SK-N-SH (cell line): Measurements from ENCODE around the gene CLMP. TPM values are rescaled to one million over a fixed set of nuclear protein-coding genes. Genes with fewer than 3 reads are reported as not detected.

ENCODE experiments used
- CTCF ChIA-PET: fragments of 300-600, 350-600 bp; formaldehyde crosslinking; extraction: SDS; loops from one replicate; lab custom pipeline; 2021; lab: Yijun Ruan, JAX
- POLR2A ChIA-PET: fragments of 350-600 bp; sonication (Branson Sonifier 250); formaldehyde crosslinking; extraction: SDS; loops from one replicate; lab custom pipeline; 2020; ENCODE audit warnings: antibody characterized with exemption, inconsistent platforms; lab: Yijun Ruan, JAX
- DNase-seq: peaks from one replicate; pipeline ENCODE4 v3.0.0; 2012
- H2AFZ ChIP-seq: fragments of 200-600 bp; sonication (generic); 2 replicates; pipeline ENCODE4 v1.8.1; 2016; ENCODE audit warnings: antibody characterized with exemption, mild to moderate bottlenecking, low read depth
- H3F3A ChIP-seq: fragments of 200-600 bp; sonication (generic); replicated peaks from 2 replicates; pipeline ENCODE3; 2016; ENCODE audit warnings: antibody characterized with exemption, mild to moderate bottlenecking; ENCODE audit not compliant: insufficient read depth
- H3K27ac ChIP-seq, 2 experiments: fragments of 200-500 bp in 1 of 2; fragments of 200-600 bp in 1 of 2; sonication (Bioruptor generic) in 1 of 2; sonication (generic), shearing (Covaris generic) in 1 of 2; 2 replicates each; pipeline versions ENCODE4 v1.5.1 to v1.6.1; 2014 to 2016; ENCODE audit warnings: low read depth in 2 of 2, inconsistent platforms in 1 of 2, low read length in 1 of 2, mild to moderate bottlenecking in 1 of 2, mixed read lengths in 1 of 2
- H3K27me3 ChIP-seq: fragments of 200-600 bp; sonication (generic), shearing (Covaris generic); 2 replicates; pipeline ENCODE4 v1.6.1; 2016; ENCODE audit warnings: mixed run types; ENCODE audit not compliant: insufficient read depth
- H3K36me3 ChIP-seq, 2 experiments: fragments of 200-500 bp in 1 of 2; fragments of 200-600 bp in 1 of 2; sonication (Bioruptor generic) in 1 of 2; sonication (generic) in 1 of 2; replicated peaks in 1 of 2; 2 replicates each; pipeline versions ENCODE3 to v1.5.1; 2014 to 2016; ENCODE audit warnings: low read length in 1 of 2, mild to moderate bottlenecking in 1 of 2; ENCODE audit not compliant: insufficient read depth in 2 of 2, control insufficient read depth in 1 of 2
- H3K4me1 ChIP-seq, 2 experiments: fragments of 200-500 bp in 1 of 2; fragments of 200-600 bp in 1 of 2; sonication (Bioruptor generic) in 1 of 2; sonication (generic), shearing (Covaris generic) in 1 of 2; 2 replicates each; pipeline versions ENCODE4 v1.5.1 to v1.6.1; 2014 to 2016; ENCODE audit warnings: low read depth in 1 of 2, low read length in 1 of 2, mixed run types in 1 of 2; ENCODE audit not compliant: insufficient read depth in 2 of 2, control insufficient read depth in 1 of 2
- H3K4me2 ChIP-seq: fragments of 200-600 bp; sonication (generic), shearing (Covaris generic); 2 replicates; pipeline ENCODE4 v1.6.1; 2017; ENCODE audit warnings: mixed run types
- H3K4me3 ChIP-seq, 2 experiments: fragments of 200-500 bp in 1 of 2; fragments of 200-600 bp in 1 of 2; sonication (Bioruptor generic) in 1 of 2; sonication (generic), shearing (Covaris generic) in 1 of 2; 2 replicates each; pipeline versions ENCODE4 v1.5.1 to v1.8.1; 2014 to 2016; ENCODE audit warnings: low read depth in 2 of 2, inconsistent platforms in 1 of 2, low read length in 1 of 2, mild to moderate bottlenecking in 1 of 2, mixed read lengths in 1 of 2, moderate library complexity in 1 of 2
- H3K79me2 ChIP-seq: fragments of 200-600 bp; sonication (generic); 2 replicates; pipeline ENCODE4 v1.8.1; 2017; ENCODE audit warnings: mild to moderate bottlenecking; ENCODE audit not compliant: insufficient read depth
- H3K9ac ChIP-seq: fragments of 200-600 bp; sonication (generic); 2 replicates; pipeline ENCODE4 v1.6.1; 2017; ENCODE audit warnings: mixed run types
- H3K9me2 ChIP-seq: fragments of 200-600 bp; sonication (generic); 2 replicates; pipeline ENCODE4 v1.6.1; 2017; ENCODE audit warnings: mixed run types
- H3K9me3 ChIP-seq: fragments of 200-600 bp; sonication (generic); 2 replicates; pipeline ENCODE4 v1.6.1; 2017; ENCODE audit warnings: mixed run types, mild to moderate bottlenecking, moderate library complexity
- H4K20me1 ChIP-seq: fragments of 200-600 bp; sonication (generic); 2 replicates; pipeline ENCODE4 v1.6.1; 2017; ENCODE audit warnings: mild to moderate bottlenecking, mixed run types; ENCODE audit not compliant: insufficient read depth
- CTCF ChIP-seq: fragments of 200-600 bp; sonication (generic); IDR thresholded peaks from 2 replicates; pipeline ENCODE4 v1.6.1; 2017; ENCODE audit warnings: antibody characterized with exemption, mild to moderate bottlenecking, moderate library complexity
- ELF1 ChIP-seq: IDR thresholded peaks from 2 replicates; pipeline ENCODE4 v1.4.0; 2012
- EZH2phosphoT487 ChIP-seq: fragments of 200-600 bp; sonication (generic); IDR thresholded peaks from 2 replicates; pipeline ENCODE4 v1.6.1; 2017; ENCODE audit warnings: low read depth, mixed run types, mild to moderate bottlenecking, antibody characterized with exemption, moderate library complexity, borderline replicate concordance
- GATA2 ChIP-seq: sonication (generic); formaldehyde crosslinking; IDR thresholded peaks from 2 replicates; pipeline ENCODE4 v1.5.0; 2020; ENCODE audit warnings: mild to moderate bottlenecking, missing genetic modification reagents
- IRF3 ChIP-seq: fragments of 150-350 bp; IDR thresholded peaks from 2 replicates; pipeline ENCODE4 v1.6.1; 2016; ENCODE audit warnings: mild to moderate bottlenecking, low read depth, low read length
- MXI1 ChIP-seq: IDR thresholded peaks from 2 replicates; pipeline ENCODE4 v1.6.1; 2012; ENCODE audit warnings: mild to moderate bottlenecking, low read depth, low read length, improper control_type of control experiment
- RCOR1 ChIP-seq: fragments of 150-350 bp; IDR thresholded peaks from 2 replicates; pipeline ENCODE4 v1.6.1; 2017; ENCODE audit warnings: antibody characterized with exemption, low read length
- RXRA ChIP-seq: IDR thresholded peaks from 2 replicates; pipeline ENCODE4 v1.4.0; 2012; ENCODE audit warnings: low read depth, mild to moderate bottlenecking, borderline replicate concordance
- SIN3A ChIP-seq: IDR thresholded peaks from 2 replicates; pipeline ENCODE4 v1.6.1; 2012; ENCODE audit warnings: low read depth, mild to moderate bottlenecking, low read length, moderate library complexity, borderline replicate concordance
- USF1 ChIP-seq: IDR thresholded peaks from 2 replicates; pipeline ENCODE4 v1.4.0; 2012; ENCODE audit warnings: low read depth, borderline replicate concordance
- YY1 ChIP-seq: IDR thresholded peaks from 2 replicates; pipeline ENCODE4 v1.4.0; 2012; ENCODE audit warnings: low read depth, mild to moderate bottlenecking
- WGBS: methylation state at CpG from one replicate; pipeline ENCODE4 v1.1.6; 2017; ENCODE audit warnings: low lambda C conversion rate; 5-methylcytosine and 5-hydroxymethylcytosine counted together
- polyA plus RNA-seq, 3 experiments: library from polyadenylated mRNA; depleted of rRNA; stranded (reverse); fragments of >200 nt; gene quantifications; 2 replicates each; pipeline ENCODE4 v1.2.3, GENCODE V29; 2012

The CLMP gene
- polyA plus RNA-seq, 1 of the 3 experiments (the other 2 are of a cell fraction), result 61.9 TPM

- TF ChIP-seq IRF3 (no peak), GATA2 (peak; percentile 5; the same call in 1 of the 2 replicates), USF1 (peak; percentile 26; the same call in 1 of the 2 replicates), ELF1 (no peak), RCOR1 (no peak), EZH2phosphoT487 (no peak), CTCF (no peak), RXRA (0 out of 2 replicates have a peak, but pooled peaks have one; percentile 12)
These were observed 133.5 kb downstream of the CLMP start, which contains the start of gene HSPA8 (continued) for GRCh38 chr11:123061403-123062157.

GRCh38 chr11:123060277-123061000, 134.6 kb downstream of the CLMP start:
- Histone ChIP-seq H3K9me2 (no peaks in the 10 kb centered on the region), H3K36me3 (peaks cover 57 to 59% of the 10 kb centered on the region in 2 experiments), H3K4me2 (peak overlapping the region; percentile 77), H3K9ac (peak overlapping the region; percentile 100), H3K9me3 (no peaks in the 10 kb centered on the region), H4K20me1 (peaks cover 64% of the 10 kb centered on the region), H3F3A (peaks cover 84% of the 10 kb centered on the region), H3K4me1 (peaks cover 29 to 42% of the 10 kb centered on the region in 2 experiments), H3K79me2 (peaks cover 81% of the 10 kb centered on the region), H2AFZ (no peak overlapping the region), H3K27me3 (no peaks in the 10 kb centered on the region), H3K27ac (peak overlapping the region; percentile 92 to 99; a peak in 3 of 4 replicates), H3K4me3 (peak overlapping the region; percentile 80 to 94)
- ChIA-PET POLR2A (interaction anchor here (2.3 kb wide), 1 partner anchor 26 kb away, joined by 6 read pairs; no protein-coding TSS in a partner anchor), CTCF (interaction anchor here (0.7 to 1.7 kb wide), 4 partner anchors 14 to 347 kb away, joined by 4 to 7 read pairs (median 4); no protein-coding TSS in a partner anchor)
- no peak for DNase-seq
- TF ChIP-seq SIN3A (no peak), YY1 (no peak), MXI1 (peak; percentile 83)
- 2% methylated on average over 8 of the region's 8 CpGs for WGBS
